ENCODE measurements around the gene DYRK3. TPM values are rescaled to one million over a fixed set of nuclear protein-coding genes. Genes with fewer than 3 reads are reported as not detected.

The DYRK3 gene
- total and polyA plus RNA-seq, 9 of the 15 experiments (the other 6 are each of a cell fraction or from before 2014, with no cell fraction given): 4.5 to 33.7 (median 25.7) TPM

- FAIRE-seq (no peak), DNase-seq (ENCODE audit: extremely low read depth in 1 of 4, low spot score in 3 of 4) (no peak), ATAC-seq (no peak)
- ChIA-PET CTCF (ENCODE audit: low intra/inter-chr PET ratio) (interaction anchor here (0.7 to 4.5 kb wide), 2 partner anchors 32 to 53 kb away, joined by 3 to 63 read pairs; partner anchors contain the start of gene DYRK3), POLR2A (interaction anchor here (7.4 kb wide), 1 partner anchor 15 kb away, joined by 59 read pairs; no protein-coding TSS in a partner anchor)
- no TSS peak for BruUV-seq (replicated peaks)
- Histone ChIP-seq H3K9me1 (ENCODE audit: control insufficient read depth, insufficient read depth, low read length) (no peaks in the 10 kb centered on the region), H3K79me2 (ENCODE audit: control insufficient read depth, insufficient read depth, low read length) (no peaks in the 10 kb centered on the region), H3K36me3 (ENCODE audit: control insufficient read depth, insufficient read depth, low read length) (no peaks in the 10 kb centered on the region), H3K9me3 (replicated peaks; ENCODE audit: control insufficient read depth, insufficient read depth, low read depth, low read length) (no peaks in the 10 kb centered on the region), H3K27ac (ENCODE audit: extremely low read depth, low read depth, low read length) (no peak overlapping the region), H2AFZ (ENCODE audit: low read depth, low read length) (no peak overlapping the region), H3K4me1 (replicated peaks in 1 of 2; ENCODE audit: control insufficient read depth in 2 of 2, insufficient read depth in 2 of 2, low read length in 2 of 2) (peaks cover 24 to 53% of the 10 kb centered on the region in 2 experiments), H3K4me2 (ENCODE audit: insufficient read depth, low read length) (no peak overlapping the region), H3K9ac (ENCODE audit: insufficient read depth in 1 of 2, low read depth in 2 of 2, low read length in 2 of 2) (no peak overlapping the region), H3K27me3 (ENCODE audit: control insufficient read depth in 2 of 2, insufficient read depth in 2 of 2, low read length in 2 of 2) (no peaks in the 10 kb centered on the region), H3K4me3 (no peak overlapping the region), H4K20me1 (replicated peaks; ENCODE audit: control insufficient read depth, insufficient read depth, low read length) (no peaks in the 10 kb centered on the region)
- 83% methylated on average over 1 of the region's 3 CpGs for WGBS (ENCODE audit: insufficient coverage, low coverage, missing lambda C conversion rate)
- in situ Hi-C loops (cut with MboI): no loop called here
- intact Hi-C loops (cut with micrococcal nuclease): no loop called here
- no peak for TF ChIP-seq NFATC3 (IDR thresholded peaks at IDR 0.05)
- TF ChIP-seq PRDM10 (IDR thresholded peaks at IDR 0.05; ENCODE audit: partially characterized antibody): no peak
- TF ChIP-seq TSC22D4 (tag; IDR thresholded peaks at IDR 0.05): no peak
- no peak for TF ChIP-seq GATA2 (CRISPR knock-in tag; IDR thresholded peaks at IDR 0.05)
- TF ChIP-seq TFAM (CRISPR knock-in tag; conservative IDR thresholded peaks at IDR 0.05): no peak
- TF ChIP-seq RFX7 (CRISPR knock-in tag; IDR thresholded peaks at IDR 0.05): no peak
- no peak for TF ChIP-seq ZC3H11A (IDR thresholded peaks at IDR 0.05; ENCODE audit: low read depth, low read length)
- no peak for TF ChIP-seq SNIP1 (IDR thresholded peaks at IDR 0.05; ENCODE audit: low read depth)
- no peak for TF ChIP-seq ZNF347 (CRISPR knock-in tag; IDR thresholded peaks at IDR 0.05; ENCODE audit: low read depth)
- no peak for TF ChIP-seq ZNF444 (CRISPR knock-in tag; IDR thresholded peaks at IDR 0.05)
- no peak for TF ChIP-seq NCOR1 (IDR thresholded peaks at IDR 0.05)
- no peak for TF ChIP-seq MCM7 (IDR thresholded peaks at IDR 0.05)
- TF ChIP-seq ZBTB11 (CRISPR knock-in tag; IDR thresholded peaks at IDR 0.05): no peak
- no peak for TF ChIP-seq ZZZ3 (IDR thresholded peaks at IDR 0.05)
Observed at GRCh38 chr1:206666031-206666561, 30.8 kb downstream of the DYRK3 start.
